ENCODE results near the gene NPTN.

The NPTN gene

DNA sequence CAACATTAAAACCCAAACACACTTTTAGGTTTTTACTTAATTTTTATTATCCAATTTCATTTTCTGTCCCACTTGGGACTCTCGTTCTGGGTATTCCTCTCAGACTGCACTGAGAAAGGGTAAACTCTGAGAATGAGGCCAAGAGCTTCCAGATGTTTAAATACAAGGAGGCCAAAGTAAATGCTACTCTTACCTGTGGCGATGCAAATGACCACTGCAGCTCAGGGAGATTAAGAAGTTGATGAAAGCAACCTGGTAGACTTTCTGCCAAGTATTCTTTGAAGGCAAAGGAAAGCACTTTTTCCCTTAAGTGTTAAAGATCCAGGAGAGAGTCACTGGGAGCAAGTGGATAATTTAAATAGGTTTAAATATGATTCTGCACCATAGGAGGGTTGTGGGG lies 39.1 kb downstream of the NPTN start:
- H3K36me3 ChIP-seq (replicated peaks; ENCODE audit: insufficient read depth, low read length), result no peaks in the 10 kb centered on the region
- no peak overlapping the region for H2AFZ ChIP-seq (ENCODE audit: low read length)
- no peaks in the 10 kb centered on the region for H3F3A ChIP-seq (ENCODE audit: insufficient read depth, low read length)
- TF ChIP-seq EZH2 (optimal IDR thresholded peaks at IDR 0.05; ENCODE audit: low read depth, low read length) (no peak), EZH2phosphoT487 (IDR thresholded peaks at IDR 0.05; ENCODE audit: low read length) (no peak)
- TF ChIP-seq, protein P1, sequence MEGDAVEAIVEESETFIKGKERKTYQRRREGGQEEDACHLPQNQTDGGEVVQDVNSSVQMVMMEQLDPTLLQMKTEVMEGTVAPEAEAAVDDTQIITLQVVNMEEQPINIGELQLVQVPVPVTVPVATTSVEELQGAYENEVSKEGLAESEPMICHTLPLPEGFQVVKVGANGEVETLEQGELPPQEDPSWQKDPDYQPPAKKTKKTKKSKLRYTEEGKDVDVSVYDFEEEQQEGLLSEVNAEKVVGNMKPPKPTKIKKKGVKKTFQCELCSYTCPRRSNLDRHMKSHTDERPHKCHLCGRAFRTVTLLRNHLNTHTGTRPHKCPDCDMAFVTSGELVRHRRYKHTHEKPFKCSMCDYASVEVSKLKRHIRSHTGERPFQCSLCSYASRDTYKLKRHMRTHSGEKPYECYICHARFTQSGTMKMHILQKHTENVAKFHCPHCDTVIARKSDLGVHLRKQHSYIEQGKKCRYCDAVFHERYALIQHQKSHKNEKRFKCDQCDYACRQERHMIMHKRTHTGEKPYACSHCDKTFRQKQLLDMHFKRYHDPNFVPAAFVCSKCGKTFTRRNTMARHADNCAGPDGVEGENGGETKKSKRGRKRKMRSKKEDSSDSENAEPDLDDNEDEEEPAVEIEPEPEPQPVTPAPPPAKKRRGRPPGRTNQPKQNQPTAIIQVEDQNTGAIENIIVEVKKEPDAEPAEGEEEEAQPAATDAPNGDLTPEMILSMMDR (IDR thresholded peaks at IDR 0.05; ENCODE audit: low read length), result no peak
- H3K9me3 ChIP-seq (replicated peaks; ENCODE audit: insufficient read depth, low read length), result no peaks in the 10 kb centered on the region
- no peaks in the 10 kb centered on the region for H3K4me1 ChIP-seq (ENCODE audit: low read length)
- H3K4me3 ChIP-seq (ENCODE audit: low read length), result no peak overlapping the region
- H3K79me2 ChIP-seq (ENCODE audit: low read length), result peaks cover 41% of the 10 kb centered on the region
- no peak overlapping the region for H3K27ac ChIP-seq (ENCODE audit: low read length)
- H3K27me3 ChIP-seq (replicated peaks; ENCODE audit: insufficient read depth, low read length), result no peaks in the 10 kb centered on the region
- 0 out of 2 replicates have a peak, but pooled peaks cover 9% of the 10 kb centered on the region for H4K20me1 ChIP-seq (ENCODE audit: insufficient read depth, low read length)
- H3K9me2 ChIP-seq (replicated peaks; ENCODE audit: insufficient read depth, low read length), result no peaks in the 10 kb centered on the region
- H3K4me2 ChIP-seq (ENCODE audit: low read depth, low read length), result no peak overlapping the region
- DNase-seq, result no peak
- H3K9ac ChIP-seq (ENCODE audit: low read length), result no peak overlapping the region

DNA sequence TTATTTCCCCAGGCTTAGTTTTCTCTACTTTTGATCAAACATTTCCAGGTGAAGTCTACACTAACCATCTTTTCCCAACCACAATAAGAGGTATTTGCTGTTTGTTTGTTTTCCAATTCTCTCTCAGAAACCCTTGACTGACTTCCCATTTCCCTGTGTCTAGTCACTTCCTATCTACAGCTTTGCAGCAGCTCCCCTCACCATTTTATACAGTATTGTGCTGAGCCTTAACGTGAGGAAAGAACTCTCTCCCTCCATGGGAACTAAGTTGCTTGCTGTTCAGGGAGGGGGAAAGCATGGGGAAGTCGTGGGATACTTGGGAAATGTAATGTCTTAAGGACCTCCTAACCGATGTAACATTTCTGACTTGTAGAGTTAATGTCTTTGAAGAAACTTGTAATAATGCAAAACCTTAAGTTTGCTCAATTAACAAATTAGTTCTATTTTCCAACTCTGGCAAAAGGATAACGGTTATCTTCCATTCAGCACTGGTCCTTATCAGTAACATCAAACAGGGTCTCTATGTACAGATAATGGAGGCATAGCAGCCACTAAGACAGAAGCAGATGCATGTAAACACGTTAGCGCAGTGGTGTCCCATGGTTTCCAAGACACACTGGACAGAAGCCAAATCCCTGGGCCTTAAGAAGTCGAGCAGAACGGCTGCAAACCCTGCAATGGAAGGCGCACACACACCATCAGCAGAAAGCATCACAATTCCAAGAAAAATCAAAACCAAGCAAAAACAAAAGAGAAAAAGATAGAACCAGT lies 39.7 kb downstream of the NPTN start:
- H3K9me3 ChIP-seq (replicated peaks; ENCODE audit: insufficient read depth, low read length), result no peaks in the 10 kb centered on the region
- 0 out of 2 replicates have a peak, but pooled peaks cover 7% of the 10 kb centered on the region for H4K20me1 ChIP-seq (ENCODE audit: insufficient read depth, low read length)
- no peaks in the 10 kb centered on the region for H3F3A ChIP-seq (ENCODE audit: insufficient read depth, low read length)
- no peaks in the 10 kb centered on the region for H3K27me3 ChIP-seq (replicated peaks; ENCODE audit: insufficient read depth, low read length)
- H3K9ac ChIP-seq (ENCODE audit: low read length), result no peak overlapping the region
- DNase-seq, result no peak
- TF ChIP-seq EZH2 (optimal IDR thresholded peaks at IDR 0.05; ENCODE audit: low read depth, low read length) (no peak), EZH2phosphoT487 (IDR thresholded peaks at IDR 0.05; ENCODE audit: low read length) (no peak)
- TF ChIP-seq, protein P1 (IDR thresholded peaks at IDR 0.05; ENCODE audit: low read length), result no peak
- peaks cover 35% of the 10 kb centered on the region for H3K79me2 ChIP-seq (ENCODE audit: low read length)
- H3K4me3 ChIP-seq (ENCODE audit: low read length), result no peak overlapping the region
- H3K36me3 ChIP-seq (replicated peaks; ENCODE audit: insufficient read depth, low read length), result no peaks in the 10 kb centered on the region
- no peak overlapping the region for H3K27ac ChIP-seq (ENCODE audit: low read length)
- no peak overlapping the region for H2AFZ ChIP-seq (ENCODE audit: low read length)
- H3K9me2 ChIP-seq (replicated peaks; ENCODE audit: insufficient read depth, low read length), result no peaks in the 10 kb centered on the region
- no peaks in the 10 kb centered on the region for H3K4me1 ChIP-seq (ENCODE audit: low read length)
- H3K4me2 ChIP-seq (ENCODE audit: low read depth, low read length), result no peak overlapping the region

DNA sequence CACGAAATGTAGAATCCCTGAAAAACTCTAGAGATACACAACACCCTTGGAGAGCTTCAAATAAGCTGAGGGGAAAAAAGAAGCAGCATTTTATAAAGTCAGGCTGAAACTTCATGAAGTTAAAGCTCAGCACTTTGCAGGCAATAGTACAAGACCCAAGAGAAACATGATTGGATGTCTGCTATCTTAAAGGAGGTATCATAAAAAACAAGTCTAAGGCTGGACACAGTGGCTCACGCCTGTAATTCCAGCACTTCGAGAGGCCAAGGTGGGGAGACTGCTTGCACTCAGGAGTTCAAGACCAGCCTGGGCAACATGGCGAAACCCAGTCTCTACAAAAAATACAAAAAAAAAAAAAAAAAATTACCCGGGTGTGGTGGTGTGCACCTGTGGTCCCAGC lies 42.9 kb downstream of the NPTN start:
- H4K20me1 ChIP-seq (ENCODE audit: insufficient read depth, low read length), result 0 out of 2 replicates have a peak, but pooled peaks cover 4% of the 10 kb centered on the region
- H3K4me1 ChIP-seq (ENCODE audit: low read length), result no peaks in the 10 kb centered on the region
- TF ChIP-seq EZH2phosphoT487 (IDR thresholded peaks at IDR 0.05; ENCODE audit: low read length), result no peak
- TF ChIP-seq, protein P1 (IDR thresholded peaks at IDR 0.05; ENCODE audit: low read length), result no peak
- no peak for TF ChIP-seq EZH2 (optimal IDR thresholded peaks at IDR 0.05; ENCODE audit: low read depth, low read length)
- no peaks in the 10 kb centered on the region for H3K27me3 ChIP-seq (replicated peaks; ENCODE audit: insufficient read depth, low read length)
- H3K4me2 ChIP-seq (ENCODE audit: low read depth, low read length), result no peak overlapping the region
- no peak overlapping the region for H2AFZ ChIP-seq (ENCODE audit: low read length)
- no peak overlapping the region for H3K4me3 ChIP-seq (ENCODE audit: low read length)
- H3K27ac ChIP-seq (ENCODE audit: low read length), result no peak overlapping the region
- H3F3A ChIP-seq (ENCODE audit: insufficient read depth, low read length), result no peaks in the 10 kb centered on the region
- H3K9me3 ChIP-seq (replicated peaks; ENCODE audit: insufficient read depth, low read length), result no peaks in the 10 kb centered on the region
- no peaks in the 10 kb centered on the region for H3K9me2 ChIP-seq (replicated peaks; ENCODE audit: insufficient read depth, low read length)
- peaks cover 11% of the 10 kb centered on the region for H3K79me2 ChIP-seq (ENCODE audit: low read length)
- 0 out of 2 replicates have a peak, but pooled peaks cover 4% of the 10 kb centered on the region for H3K36me3 ChIP-seq (replicated peaks; ENCODE audit: insufficient read depth, low read length)
- DNase-seq, result no peak
- H3K9ac ChIP-seq (ENCODE audit: low read length), result no peak overlapping the region
